COLO829 (cell line): ENCODE data around the gene CMIP.
"Not testable (repeated sequence)": the region's sequence is repeated elsewhere in the genome, so short reads cannot be mapped to it uniquely, and the experiment has no call there.

Experiments
- DNase-seq: peaks from one replicate; pipeline ENCODE4 v3.0.0; 2012; ENCODE audit warnings: low spot score

Gene CMIP

DNA sequence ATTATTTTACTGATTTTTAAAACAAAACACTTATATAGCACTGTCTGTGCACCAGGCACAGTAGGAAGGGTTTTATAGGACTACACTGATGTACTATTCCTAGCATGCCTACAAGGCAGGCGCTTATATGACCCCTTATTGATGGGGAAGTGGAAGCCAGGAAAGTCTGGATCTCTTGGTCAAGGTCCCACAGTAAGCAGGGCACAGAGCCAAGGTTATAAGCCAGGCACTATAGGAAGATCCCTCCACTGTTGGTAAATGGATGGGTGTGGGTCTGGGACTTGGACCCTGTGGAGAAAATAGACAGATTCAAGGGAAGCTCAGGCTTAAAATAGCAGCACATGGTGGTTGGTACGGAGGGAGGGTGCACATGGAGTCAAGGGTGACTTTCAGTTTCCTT is 275.4 kb downstream of the CMIP start:
- no peak for DNase-seq

DNA sequence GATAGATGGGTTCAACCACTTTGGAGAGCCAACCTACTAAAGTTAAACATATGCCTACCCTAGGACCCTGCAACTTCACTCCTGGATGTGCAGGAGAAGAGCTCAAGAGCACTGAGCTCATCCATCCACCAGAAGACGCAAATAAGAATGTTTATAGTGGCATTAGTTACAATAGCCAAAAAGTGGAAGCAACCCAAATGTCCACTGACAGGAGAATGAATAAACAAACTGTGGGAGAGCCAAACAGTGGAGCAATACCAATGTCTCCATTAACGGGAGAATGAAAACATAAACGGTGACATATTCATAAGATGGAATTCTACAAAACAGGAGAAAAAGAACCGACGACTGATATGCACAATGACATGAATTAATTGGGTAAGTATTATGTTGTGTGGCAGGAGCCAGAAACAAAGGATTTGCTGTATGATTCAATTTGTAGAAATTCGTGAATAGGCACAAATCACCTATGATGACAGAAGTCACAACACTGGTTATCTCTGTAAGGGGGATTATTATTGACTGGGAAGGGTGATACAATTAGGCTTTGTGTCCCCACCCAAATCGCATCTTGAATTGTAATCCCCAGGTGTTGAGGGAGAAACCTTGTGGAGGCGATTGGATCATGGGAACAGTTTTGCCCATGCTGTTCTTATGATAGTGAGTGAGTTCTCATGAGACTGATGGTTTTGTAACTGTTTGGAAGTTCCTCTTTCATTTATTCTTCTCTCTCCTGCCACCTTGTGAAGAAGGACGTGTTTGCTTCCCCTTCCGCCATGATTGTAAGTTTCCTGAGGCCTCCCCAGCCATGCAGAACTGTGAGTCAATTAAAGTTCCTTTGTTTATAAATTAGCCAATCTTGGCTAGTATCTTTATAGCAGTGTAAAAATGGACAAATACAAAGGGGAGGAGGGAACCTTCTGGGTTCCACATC is 276.6 kb downstream of the CMIP start:
- DNase-seq, result no peak

GRCh38 chr16:81723098-81723723 is 278.6 kb downstream of the CMIP start:
- DNase-seq, result peak; percentile 52

DNA sequence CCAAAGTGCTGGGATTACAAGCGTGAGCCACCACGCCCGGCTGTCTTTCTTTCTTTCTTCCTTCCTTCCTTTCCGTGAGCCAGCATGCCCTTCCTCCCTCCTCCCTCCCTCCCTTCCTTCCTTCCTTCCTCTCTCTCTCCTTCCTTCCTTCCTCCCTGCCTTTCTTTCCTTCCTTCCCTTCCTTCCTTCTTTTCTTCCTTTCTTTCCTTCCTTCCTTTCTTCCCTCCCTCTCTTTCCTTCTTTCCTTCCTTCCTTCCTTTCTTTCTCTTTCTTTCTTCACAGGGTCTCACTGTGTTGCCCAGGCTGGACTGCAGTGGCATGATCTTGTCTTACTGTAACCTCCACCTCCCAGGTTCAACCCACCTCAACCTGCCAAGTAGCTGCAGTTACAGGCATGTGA is 283.8 kb downstream of the CMIP start:
- no peak for DNase-seq

- no peak for DNase-seq
These were observed 284.8 kb downstream of the CMIP start for GRCh38 chr16:81729451-81729850.

- peak; percentile 33 for DNase-seq
These were observed 285.8 kb downstream of the CMIP start for GRCh38 chr16:81730090-81731051.

DNA sequence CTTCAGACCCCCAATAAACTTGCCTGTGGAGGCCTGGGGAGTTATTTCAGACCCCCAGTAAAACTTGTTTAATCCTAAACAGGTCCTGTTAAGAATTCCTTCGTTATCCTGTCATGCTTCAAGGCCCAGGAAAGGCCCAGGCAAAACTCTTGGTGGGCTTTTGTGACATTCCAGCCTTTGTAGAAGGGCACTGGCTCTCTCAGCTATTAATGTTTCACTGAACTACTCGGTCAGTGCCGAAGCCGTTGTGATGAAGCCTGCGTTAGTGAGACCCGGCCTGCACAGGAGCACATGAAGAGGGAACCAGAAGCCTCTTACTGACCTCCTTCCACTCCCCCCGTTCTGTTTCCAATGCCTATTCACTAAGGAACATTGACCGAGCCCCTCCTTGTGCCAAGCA is 287.0 kb downstream of the CMIP start:
- DNase-seq, result no peak

- no peak for DNase-seq
These were observed 288.1 kb downstream of the CMIP start for GRCh38 chr16:81732699-81733098.

DNA sequence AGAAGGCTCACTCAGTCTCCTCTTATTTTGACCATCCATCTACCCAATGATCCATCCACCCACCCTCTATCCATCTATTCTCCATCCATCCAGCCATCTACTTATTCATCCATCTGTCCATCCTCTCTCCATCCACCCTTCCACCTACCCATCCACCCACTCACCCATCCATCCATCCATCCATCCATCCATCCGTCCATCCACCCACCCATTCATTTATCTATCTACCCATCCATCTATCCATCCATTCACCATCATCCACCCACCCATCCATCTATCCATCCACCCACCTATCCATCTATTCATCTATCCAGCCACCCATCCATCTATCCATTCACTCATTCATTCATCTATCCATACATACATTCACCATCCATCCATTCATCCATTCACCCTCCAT is 288.7 kb downstream of the CMIP start:
- no peak for DNase-seq

DNA sequence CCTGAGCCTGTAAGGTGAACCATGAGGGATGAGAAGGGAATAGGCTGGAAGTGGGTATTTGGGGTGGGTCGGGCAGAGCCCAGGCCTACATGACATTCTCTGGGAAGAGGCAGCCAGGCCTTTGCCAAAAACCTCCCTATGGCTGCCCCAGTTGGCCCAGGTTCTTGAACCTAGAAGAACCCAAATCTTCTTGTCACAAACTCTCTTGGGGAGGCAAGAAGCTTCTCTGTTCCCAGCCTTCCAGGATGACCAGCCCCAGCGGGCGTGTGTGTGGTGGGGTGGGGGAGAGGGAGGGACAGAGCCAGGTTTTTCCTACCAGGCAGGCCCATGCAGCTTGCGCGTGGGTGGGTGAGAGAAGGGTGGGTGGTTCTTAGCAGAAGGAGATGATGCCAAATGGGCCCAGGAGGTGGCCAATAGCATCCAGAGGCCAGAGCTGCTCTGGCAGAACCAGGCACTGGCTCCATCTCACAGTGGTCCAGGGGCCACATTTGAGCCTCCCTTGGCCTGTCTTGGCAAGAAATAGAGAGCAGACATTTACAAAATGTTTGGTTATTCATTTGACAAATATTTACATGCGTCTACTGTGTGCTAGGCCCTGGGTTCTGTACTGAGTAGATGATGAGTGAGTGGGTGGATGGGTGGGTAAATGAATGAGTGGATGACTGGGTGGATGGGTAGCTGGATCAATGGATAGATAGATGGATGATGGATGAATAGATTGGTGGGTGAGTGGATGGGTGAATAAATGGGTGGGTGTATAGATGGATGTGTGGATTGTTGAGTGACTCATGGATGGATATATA is 290.2 kb downstream of the CMIP start:
- no peak for DNase-seq

DNA sequence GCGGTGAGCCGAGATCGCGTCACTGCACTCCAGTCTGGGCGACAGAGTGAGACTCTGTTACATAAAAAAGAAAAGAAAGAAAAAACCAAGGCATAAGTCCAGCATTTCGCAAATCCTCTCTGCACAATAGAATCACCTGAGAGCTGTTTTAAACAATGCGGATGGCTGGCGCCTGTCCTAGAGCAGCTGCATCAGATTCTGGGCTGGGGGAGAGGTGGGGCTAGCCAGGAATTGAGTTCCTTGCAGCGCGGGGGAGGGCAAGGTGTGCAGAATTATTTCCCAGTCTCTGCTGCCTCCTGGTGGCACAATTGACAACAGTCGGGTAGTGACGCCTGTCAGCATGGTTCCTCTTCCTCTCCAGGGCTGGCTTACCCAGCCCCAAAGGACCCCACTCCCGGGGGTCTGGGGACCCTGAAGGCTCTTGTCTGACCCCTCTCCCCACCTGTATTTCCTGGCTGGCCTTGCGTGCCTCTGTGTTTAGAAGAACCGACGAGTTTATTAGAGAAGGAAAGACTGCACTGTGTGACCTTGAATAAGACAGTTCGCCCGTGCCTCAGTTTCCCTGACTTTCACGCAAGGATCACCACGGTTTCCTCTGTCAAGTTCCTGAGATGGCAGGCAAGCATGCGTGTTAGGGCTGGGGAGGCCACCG is 293.4 kb downstream of the CMIP start:
- DNase-seq, result peak; percentile 54

- DNase-seq, result no peak
These were observed 294.3 kb downstream of the CMIP start for GRCh38 chr16:81738783-81739496.

DNA sequence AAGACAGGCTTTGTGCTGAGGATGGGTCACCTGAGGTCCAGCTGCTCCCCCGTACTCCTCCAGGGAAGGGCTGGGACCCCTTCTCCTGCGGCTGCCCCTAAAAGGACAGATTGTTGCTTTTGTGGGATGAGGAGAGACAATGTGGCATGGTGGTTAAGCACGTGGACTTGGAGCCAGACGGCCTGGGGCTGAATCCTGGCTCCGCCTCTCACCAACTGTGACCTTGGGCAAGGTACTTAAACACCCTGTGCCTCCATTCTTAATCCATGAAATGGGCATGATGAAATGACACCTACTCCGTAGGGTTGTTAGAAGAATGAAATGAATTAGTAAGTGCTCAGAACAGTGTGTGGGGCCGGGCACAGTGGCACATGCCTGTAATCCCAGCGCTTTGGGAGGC is 294.9 kb downstream of the CMIP start:
- no peak for DNase-seq

GRCh38 chr16:81740169-81740568 is 295.6 kb downstream of the CMIP start:
- no peak for DNase-seq

- DNase-seq, result not testable (repeated sequence)
These were observed 296.8 kb downstream of the CMIP start for GRCh38 chr16:81741430-81741770.

DNA sequence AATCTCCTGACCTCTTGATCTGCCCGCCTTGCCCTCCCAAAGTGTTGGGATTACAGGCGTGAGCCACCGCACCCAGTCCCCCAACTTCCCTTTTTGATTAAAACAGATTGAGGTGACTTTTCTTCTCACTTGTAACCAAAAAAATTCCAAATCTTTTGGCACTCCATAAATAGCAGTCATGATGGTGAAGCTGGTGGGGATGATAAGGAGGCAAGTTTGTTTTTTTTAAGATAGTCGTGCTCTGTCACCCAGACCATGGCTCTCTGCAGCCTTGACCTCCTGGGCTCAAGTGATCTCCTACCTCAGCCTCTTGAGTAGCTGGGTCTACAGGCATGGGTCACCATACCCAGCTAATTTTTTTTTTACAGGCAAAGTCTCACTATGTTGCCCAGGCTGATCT is 299.8 kb downstream of the CMIP start:
- no peak for DNase-seq

GRCh38 chr16:81744911-81745310 is 300.3 kb downstream of the CMIP start:
- no peak for DNase-seq

DNA sequence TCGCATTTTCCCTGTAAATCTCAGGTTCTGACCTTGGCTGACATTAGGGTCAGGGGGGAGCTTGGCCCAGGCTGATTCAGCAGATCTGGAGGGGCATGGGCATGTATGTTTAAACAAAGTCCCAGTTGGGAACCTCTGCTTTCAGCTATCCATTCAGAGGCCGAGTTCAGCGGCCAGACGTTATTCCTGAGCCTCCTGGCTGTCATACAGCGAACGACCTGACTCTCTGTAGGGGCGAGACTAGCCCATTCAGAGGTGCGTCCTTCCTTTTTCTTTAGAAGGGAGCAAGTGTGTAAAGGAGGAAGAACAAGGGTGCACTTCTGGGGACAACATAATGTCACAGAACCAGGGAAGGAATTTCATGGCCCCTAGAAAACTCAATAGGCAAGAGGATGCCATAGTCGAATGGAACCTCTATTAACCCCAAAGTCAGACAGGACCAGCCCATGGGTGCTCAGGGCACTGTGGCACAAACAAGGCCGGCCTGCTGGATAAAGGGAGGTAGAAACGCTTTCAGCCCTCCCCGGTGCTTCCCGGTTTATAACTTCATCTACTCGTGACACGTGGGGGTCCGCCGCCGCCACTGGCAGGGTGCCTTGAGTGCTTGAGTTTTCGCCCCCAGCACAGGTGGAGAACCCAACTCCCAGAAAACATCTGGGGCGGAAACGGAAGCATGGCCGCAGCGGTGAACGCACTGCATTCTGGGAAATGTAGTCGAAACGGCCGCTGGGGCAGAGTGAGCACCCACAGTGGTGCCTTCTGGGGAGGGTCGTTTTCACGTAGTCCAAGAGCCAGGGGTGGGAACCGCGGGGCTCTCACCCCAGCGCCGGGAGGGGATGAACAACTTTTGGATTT is 301.3 kb downstream of the CMIP start:
- DNase-seq, result peak; percentile 41

DNA sequence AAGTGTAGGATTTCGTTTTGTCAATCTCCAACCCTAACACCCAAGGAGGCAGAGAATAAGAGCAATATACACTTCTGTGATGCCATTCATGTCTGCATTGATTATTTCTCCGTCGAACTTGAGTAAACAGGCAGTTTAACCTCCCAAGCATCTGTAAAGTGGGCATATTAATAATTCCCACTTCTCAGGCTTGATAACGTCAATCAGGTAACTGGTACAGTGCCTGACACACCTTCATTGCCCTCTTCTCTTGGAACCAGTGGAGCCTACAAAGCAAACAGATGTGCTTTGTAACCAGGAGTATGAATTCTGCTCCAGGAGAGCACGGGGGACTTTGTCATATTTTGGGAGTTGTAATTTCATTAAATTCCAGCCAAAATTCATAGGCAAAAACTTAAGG is 302.0 kb downstream of the CMIP start:
- DNase-seq, result no peak
